ENCODE measurements around the gene ZNF79. TPM values are rescaled to one million over a fixed set of nuclear protein-coding genes. Genes with fewer than 3 reads are reported as not detected.

The ZNF79 gene
- total RNA-seq, 2 experiments from 2014 or later = 11.3 to 12.1 TPM

- no peak for ATAC-seq
- peaks cover 5% of the 10 kb centered on the region for H3K36me3 Mint-ChIP-seq (ENCODE audit: low read depth)
- CTCF ChIA-PET = no interaction called here
Measured at GRCh38 chr9:127490535-127491230, 66.5 kb downstream of the ZNF79 start.

GRCh38 chr9:127491516-127491915, 67.3 kb downstream of the ZNF79 start:
- no peak for DNase-seq
- CTCF ChIA-PET = no interaction called here
- Mint-ChIP-seq H3K36me3 (ENCODE audit: low read depth) (peaks cover 7% of the 10 kb centered on the region), H3K27me3 (ENCODE audit: low read depth) (no peaks in the 10 kb centered on the region), H3K4me3 (no peak overlapping the region), H3K27ac (no peak overlapping the region), H3K4me1 (ENCODE audit: low read depth) (peaks cover 13% of the 10 kb centered on the region), H3K9me3 (ENCODE audit: insufficient read depth) (no peaks in the 10 kb centered on the region)
- POLR2A ChIA-PET = interaction anchor here (0.9 to 1.6 kb wide), 2 partner anchors 40 to 41 kb away, joined by 3 read pairs; partner anchors contain the start of genes LRSAM1 and RPL12
- no peak for ATAC-seq

More at GRCh38 chr9:127490535-127491230, 66.5 kb downstream of the ZNF79 start:
- H3K4me3 Mint-ChIP-seq = no peak overlapping the region
- H3K9me3 Mint-ChIP-seq (ENCODE audit: insufficient read depth) = no peaks in the 10 kb centered on the region
- no peak for DNase-seq
- H3K27me3 Mint-ChIP-seq (ENCODE audit: low read depth) = no peaks in the 10 kb centered on the region
- peaks cover 5% of the 10 kb centered on the region for H3K4me1 Mint-ChIP-seq (ENCODE audit: low read depth)
- POLR2A ChIA-PET = interaction anchor here (0.9 to 1.6 kb wide), 2 partner anchors 39 to 40 kb away, joined by 3 read pairs; partner anchors contain the start of genes LRSAM1 and RPL12
- H3K27ac Mint-ChIP-seq = no peak overlapping the region

GRCh38 chr9:127492616-127493015, 68.4 kb downstream of the ZNF79 start:
- POLR2A ChIA-PET = no interaction called here
- DNase-seq = no peak
- ATAC-seq = no peak
- CTCF ChIA-PET = interaction anchor here (3.2 kb wide), 1 partner anchor 12 kb away, joined by 11 read pairs; no protein-coding TSS in a partner anchor
- Mint-ChIP-seq H3K4me1 (ENCODE audit: low read depth) (peaks cover 14% of the 10 kb centered on the region), H3K27me3 (ENCODE audit: low read depth) (no peaks in the 10 kb centered on the region), H3K27ac (no peak overlapping the region), H3K9me3 (ENCODE audit: insufficient read depth) (no peaks in the 10 kb centered on the region), H3K36me3 (ENCODE audit: low read depth) (peaks cover 5% of the 10 kb centered on the region), H3K4me3 (no peak overlapping the region)

GRCh38 chr9:127493592-127494303, 69.6 kb downstream of the ZNF79 start:
- H3K9me3 Mint-ChIP-seq (ENCODE audit: insufficient read depth) = no peaks in the 10 kb centered on the region
- POLR2A ChIA-PET = no interaction called here
- CTCF ChIA-PET = interaction anchor here (3.2 kb wide), 1 partner anchor 10 kb away, joined by 11 read pairs; no protein-coding TSS in a partner anchor
- ATAC-seq (no peak), DNase-seq (no peak)
- H3K27me3 Mint-ChIP-seq (ENCODE audit: low read depth) = no peaks in the 10 kb centered on the region
- peaks cover 14% of the 10 kb centered on the region for H3K4me1 Mint-ChIP-seq (ENCODE audit: low read depth)
- H3K36me3 Mint-ChIP-seq (ENCODE audit: low read depth) = peaks cover 8% of the 10 kb centered on the region
- H3K4me3 Mint-ChIP-seq = no peak overlapping the region
- H3K27ac Mint-ChIP-seq = no peak overlapping the region

GRCh38 chr9:127494304-127494702, 70.1 kb downstream of the ZNF79 start:
- POLR2A ChIA-PET = no interaction called here
- Mint-ChIP-seq H3K27ac (no peak overlapping the region), H3K4me1 (ENCODE audit: low read depth) (peaks cover 14% of the 10 kb centered on the region), H3K9me3 (ENCODE audit: insufficient read depth) (no peaks in the 10 kb centered on the region), H3K27me3 (ENCODE audit: low read depth) (no peaks in the 10 kb centered on the region), H3K4me3 (no peak overlapping the region), H3K36me3 (ENCODE audit: low read depth) (peaks cover 8% of the 10 kb centered on the region)
- no peak for DNase-seq
- CTCF ChIA-PET = interaction anchor here (3.2 kb wide), 1 partner anchor 10 kb away, joined by 11 read pairs; no protein-coding TSS in a partner anchor
- ATAC-seq = no peak

Other genes with a start within 250 kb of the ZNF79 start
- gene GARNL3, start 159.6 kb upstream of the ZNF79 start, total RNA-seq = 1 to 10 TPM; 1.3 to 1.9 TPM
- gene SLC2A8, start 27.2 kb upstream of the ZNF79 start, total RNA-seq = 1 to 10 TPM; 5.6 to 7.2 TPM
- 1,000 to 10,000 TPM; 1,248 to 1,328 TPM for gene RPL12, start 27.0 kb downstream of the ZNF79 start, total RNA-seq
- gene LRSAM1, start 27.1 kb downstream of the ZNF79 start, total RNA-seq = 10 to 100 TPM; 17.8 to 18.0 TPM
- 10 to 100 TPM; 24.2 to 25.3 TPM for gene STXBP1, start 187.9 kb downstream of the ZNF79 start, total RNA-seq

Data from activated CD8-positive, alpha-beta T cell treated with anti-CD3 and anti-CD28 coated beads, Interleukin-2, amount 10 ng/mL, durations not matched to agents 7 days and 5 days (primary cell).